Calu3 (cell line): Measurements from ENCODE around the gene HYAL3. TPM values are rescaled to one million over a fixed set of nuclear protein-coding genes. Genes with fewer than 3 reads are reported as not detected.
A peak's percentile ranks its signal among the peaks of the same experiment; 100 is the strongest.
"Not testable (repeated sequence)": the region's sequence is repeated elsewhere in the genome, so short reads cannot be mapped to it uniquely, and the experiment has no call there.

Source experiments
- BruUV-seq: library from RNA; stranded (reverse); fragments of 400-500 nt; replicated peaks from 2 replicates; lab custom pipeline; 2021; lab: Mats Ljungman, UMichigan
- CTCF ChIA-PET: fragments of 300-600 bp; sonication (Branson Sonifier 250); formaldehyde crosslinking; loops from one replicate; lab custom pipeline; 2022; ENCODE audit warnings: antibody characterized with exemption; lab: Charles Lee
- DNase-seq: peaks from one replicate; pipeline ENCODE4 v3.0.0; 2022
- H3K27ac Mint-ChIP-seq: one replicate; pipeline ENCODE4 v1.8.0; 2022; ENCODE audit warnings: mixed read lengths; ENCODE audit not compliant: unreplicated experiment
- H3K27me3 Mint-ChIP-seq: one replicate; pipeline ENCODE4 v1.8.0; 2022; ENCODE audit warnings: mixed read lengths; ENCODE audit not compliant: unreplicated experiment
- H3K36me3 Mint-ChIP-seq: one replicate; pipeline ENCODE4 v1.8.0; 2022; ENCODE audit warnings: mild to moderate bottlenecking, moderate library complexity, mixed read lengths; ENCODE audit not compliant: insufficient read depth, unreplicated experiment
- H3K4me1 Mint-ChIP-seq: one replicate; pipeline ENCODE4 v1.8.0; 2022; ENCODE audit warnings: mild to moderate bottlenecking, low read depth, mixed read lengths; ENCODE audit not compliant: unreplicated experiment
- H3K4me3 Mint-ChIP-seq: one replicate; pipeline ENCODE4 v1.8.0; 2022; ENCODE audit warnings: mild to moderate bottlenecking, low read depth, moderate library complexity, mixed read lengths; ENCODE audit not compliant: unreplicated experiment
- H3K9me3 Mint-ChIP-seq: one replicate; pipeline ENCODE4 v1.8.0; 2022; ENCODE audit warnings: low read depth, mixed read lengths; ENCODE audit not compliant: unreplicated experiment
- CTCF ChIP-seq: fragments of 200-600 bp; IDR thresholded peaks from one replicate; pipeline ENCODE4 v1.8.0; 2022; ENCODE audit warnings: antibody characterized with exemption; ENCODE audit not compliant: unreplicated experiment
- intact Hi-C: fragments of 100-400 bp; cut with micrococcal nuclease; formaldehyde crosslinking; loops from one replicate; pipeline ENCODE4 v1.10.0; 2022; ENCODE audit not compliant: unreplicated experiment
- total RNA-seq: library from RNA; stranded (reverse); gene quantifications from 2 replicates; pipeline ENCODE4 v1.2.3, GENCODE V29; 2022

The HYAL3 gene
- total RNA-seq, 1 experiment from 2014 or later = 5.5 TPM

- Mint-ChIP-seq H3K36me3 (peaks cover 29% of the 10 kb centered on the region), H3K27ac (peak overlapping the region; percentile 52), H3K4me1 (peaks cover 23% of the 10 kb centered on the region), H3K27me3 (no peaks in the 10 kb centered on the region), H3K4me3 (peak overlapping the region; percentile 80), H3K9me3 (no peaks in the 10 kb centered on the region)
- CTCF ChIA-PET = interaction anchor here (0.6 to 1.8 kb wide), 5 partner anchors 11 to 19 kb away, joined by 3 to 14 read pairs (median 13); partner anchors contain the start of gene GNAI2
- intact Hi-C loops = no loop called here
- no peak for TF ChIP-seq CTCF
- DNase-seq = no peak
- no TSS peak for BruUV-seq
Measured at GRCh38 chr3:50246517-50246954, 52.7 kb downstream of the HYAL3 start.

GRCh38 chr3:50245831-50246516 is 53.2 kb downstream of the HYAL3 start:
- CTCF ChIA-PET = interaction anchor here (0.6 to 1.8 kb wide), 5 partner anchors 10 to 19 kb away, joined by 3 to 14 read pairs (median 13); partner anchors contain the start of gene GNAI2
- intact Hi-C loops = no loop called here
- Mint-ChIP-seq H3K27me3 (no peaks in the 10 kb centered on the region), H3K4me1 (peaks cover 23% of the 10 kb centered on the region), H3K9me3 (no peaks in the 10 kb centered on the region), H3K36me3 (peaks cover 27% of the 10 kb centered on the region), H3K4me3 (peak overlapping the region; percentile 80), H3K27ac (peak overlapping the region; percentile 52)
- DNase-seq = peak; percentile 95
- no TSS peak for BruUV-seq
- peak; percentile 93 for TF ChIP-seq CTCF

GRCh38 chr3:50245251-50245745 is 53.9 kb downstream of the HYAL3 start:
- intact Hi-C loops = no loop called here
- no peak for DNase-seq
- CTCF ChIA-PET = no interaction called here
- Mint-ChIP-seq H3K4me1 (peaks cover 20% of the 10 kb centered on the region), H3K36me3 (peaks cover 20% of the 10 kb centered on the region), H3K4me3 (peak overlapping the region; percentile 80), H3K27ac (no peak overlapping the region), H3K27me3 (no peaks in the 10 kb centered on the region), H3K9me3 (no peaks in the 10 kb centered on the region)
- no peak for TF ChIP-seq CTCF
- BruUV-seq = no TSS peak

- H3K9me3 Mint-ChIP-seq, H3K27ac Mint-ChIP-seq, intact Hi-C loops, H3K27me3 Mint-ChIP-seq, DNase-seq, BruUV-seq: not testable (repeated sequence)
- H3K36me3 Mint-ChIP-seq = peaks cover 17% of the 10 kb centered on the region
- peak overlapping the region; percentile 80 for H3K4me3 Mint-ChIP-seq
- peaks cover 19% of the 10 kb centered on the region for H3K4me1 Mint-ChIP-seq
- CTCF ChIA-PET = interaction anchor here (0.9 kb wide), 1 partner anchor 72 kb away, joined by 3 read pairs; no protein-coding TSS in a partner anchor
Measured at GRCh38 chr3:50244813-50245212, 54.4 kb downstream of the HYAL3 start.
